GM19043 (cell line): Measurements from ENCODE around the gene COQ3.
"Not testable (repeated sequence)": the region's sequence is repeated elsewhere in the genome, so short reads cannot be mapped to it uniquely, and the experiment has no call there.

Experiments used
- ATAC-seq: cut with Tn5 transposase; IDR thresholded peaks from one replicate; pipeline ENCODE4 v1.9.1; 2021; ENCODE audit warnings: low read depth; ENCODE audit not compliant: unreplicated experiment

The COQ3 gene

DNA sequence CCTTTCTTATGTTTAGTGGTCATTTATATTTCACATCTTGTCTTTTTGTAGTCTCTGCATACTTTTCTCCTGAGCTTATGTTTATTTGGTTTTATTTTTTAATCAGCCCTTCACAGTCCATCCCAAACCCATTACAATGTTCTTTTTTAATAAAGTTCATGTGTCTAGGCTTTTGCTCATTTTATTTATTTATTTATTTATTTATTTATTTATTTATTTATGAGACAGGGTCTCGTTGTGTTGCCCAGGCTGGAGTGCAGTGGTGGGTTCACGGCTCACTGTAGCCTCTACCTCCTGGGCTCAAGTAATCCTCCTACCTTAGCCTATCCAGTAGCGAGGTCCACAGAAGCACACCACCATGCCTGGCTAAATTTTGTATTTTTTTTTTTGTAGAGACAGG is 3.1 kb downstream of the COQ3 start:
- no peak for ATAC-seq

GRCh38 chr6:99384507-99384906 is 9.5 kb downstream of the COQ3 start:
- ATAC-seq = no peak

GRCh38 chr6:99378636-99379035 is 15.4 kb downstream of the COQ3 start:
- no peak for ATAC-seq

- no peak for ATAC-seq
Observed at GRCh38 chr6:99369533-99369932, 24.5 kb downstream of the COQ3 start.

DNA sequence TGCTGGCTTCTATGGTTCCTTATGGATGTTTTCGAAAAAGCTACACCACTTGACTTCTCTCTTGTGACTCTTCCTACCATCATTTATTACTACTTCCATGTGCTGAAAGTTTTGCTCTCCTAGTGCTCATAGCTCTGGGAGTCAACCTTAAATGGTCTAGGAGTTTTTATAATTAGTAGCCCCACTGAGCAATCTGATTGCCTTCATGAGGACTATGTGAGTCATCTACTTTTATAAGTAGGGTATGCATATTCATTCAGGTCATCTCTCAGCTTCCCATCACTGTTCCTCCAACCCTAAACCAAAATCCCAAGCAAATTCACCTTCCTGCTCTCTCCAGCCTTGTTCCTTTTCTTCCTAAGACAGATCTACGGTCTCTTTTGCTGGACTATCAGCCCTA is 27.1 kb downstream of the COQ3 start:
- no peak for ATAC-seq

DNA sequence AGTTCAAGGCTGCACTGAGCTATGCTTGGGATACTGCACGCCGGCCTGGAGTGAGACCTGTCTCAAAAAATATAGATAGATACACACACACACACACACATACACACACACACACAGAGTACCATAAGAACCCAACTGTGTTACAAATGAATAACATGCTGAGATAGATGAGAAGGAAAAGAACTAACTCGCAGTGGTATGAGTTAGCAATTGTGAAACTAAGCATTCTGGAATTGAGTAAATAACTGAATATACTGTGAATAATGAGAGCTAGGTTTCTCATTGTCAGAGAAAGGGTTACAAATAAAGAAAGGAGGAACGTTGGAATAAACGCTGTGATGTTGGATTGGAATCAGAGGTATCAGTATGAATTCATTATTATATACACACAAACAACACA is 30.0 kb downstream of the COQ3 start:
- ATAC-seq = peak; percentile 66

GRCh38 chr6:99362678-99363268 is 31.2 kb downstream of the COQ3 start:
- no peak for ATAC-seq

DNA sequence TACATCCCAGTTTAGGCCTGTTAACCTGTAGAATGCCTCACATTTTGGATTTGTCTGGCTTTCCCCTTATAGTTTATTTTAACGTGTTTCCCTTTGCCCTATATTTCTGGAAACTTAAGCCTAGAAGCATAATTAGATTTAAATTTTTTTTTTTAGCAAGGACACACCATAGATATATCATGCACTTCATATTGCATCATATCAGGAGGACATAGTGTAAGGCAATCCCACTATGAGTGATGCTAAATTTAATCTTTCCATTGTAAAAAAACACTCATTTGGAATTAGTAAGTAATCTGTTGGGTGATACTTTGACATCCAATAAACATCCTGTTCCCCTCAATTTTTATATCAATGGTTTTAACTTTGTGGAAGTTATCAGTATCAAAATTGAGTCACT is 34.2 kb downstream of the COQ3 start:
- ATAC-seq = no peak

- ATAC-seq = no peak
Observed at GRCh38 chr6:99356641-99357040, 37.4 kb downstream of the COQ3 start.

DNA sequence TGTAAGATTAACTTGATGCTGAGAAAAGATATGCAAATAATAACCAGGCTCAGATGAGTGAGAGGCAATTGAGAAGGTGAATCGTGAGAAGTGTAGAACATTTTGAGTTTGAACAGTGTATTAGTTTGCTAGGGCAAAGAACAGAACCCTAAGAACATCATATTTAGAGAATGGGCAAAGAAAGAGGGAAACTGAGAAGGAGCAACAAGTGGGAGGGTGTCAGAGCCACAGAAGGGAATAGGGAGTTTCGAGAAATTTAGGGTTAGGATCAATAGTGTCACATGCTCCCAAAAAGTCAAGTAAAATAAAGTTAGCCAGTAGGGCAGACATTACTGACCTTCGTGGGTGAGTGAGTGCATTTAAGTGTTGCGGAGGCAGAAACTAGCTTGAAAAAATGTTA is 39.0 kb downstream of the COQ3 start:
- no peak for ATAC-seq

DNA sequence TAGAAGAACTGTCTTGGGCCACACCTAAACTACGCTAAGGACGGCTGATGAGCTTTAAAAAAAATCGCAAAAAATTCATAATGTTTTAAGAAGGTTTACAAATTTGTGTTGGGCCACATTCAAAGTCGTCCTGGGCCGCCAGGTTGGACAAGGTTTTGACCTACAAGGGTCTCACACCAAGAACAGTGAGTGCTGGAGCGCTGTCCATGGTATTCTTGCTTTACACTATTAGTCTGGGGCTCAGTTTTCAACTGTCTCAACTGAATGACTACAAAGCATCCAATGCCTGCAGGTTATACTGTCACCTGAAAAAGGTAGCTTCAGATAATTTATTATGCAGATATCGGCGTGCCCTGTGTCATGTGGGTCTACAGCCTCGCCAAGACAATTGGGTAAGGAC is 40.9 kb downstream of the COQ3 start:
- ATAC-seq = no peak

GRCh38 chr6:99350573-99350972 is 43.4 kb downstream of the COQ3 start:
- ATAC-seq = no peak

GRCh38 chr6:99349171-99350141 is 44.5 kb downstream of the COQ3 start, which contains the start of gene FAXC:
Gene FAXC, minus strand, starts transcription at chr6:99349674. Its CDS starts 302 bp downstream, at chr6:99349372.
- ATAC-seq = peak; percentile 54

DNA sequence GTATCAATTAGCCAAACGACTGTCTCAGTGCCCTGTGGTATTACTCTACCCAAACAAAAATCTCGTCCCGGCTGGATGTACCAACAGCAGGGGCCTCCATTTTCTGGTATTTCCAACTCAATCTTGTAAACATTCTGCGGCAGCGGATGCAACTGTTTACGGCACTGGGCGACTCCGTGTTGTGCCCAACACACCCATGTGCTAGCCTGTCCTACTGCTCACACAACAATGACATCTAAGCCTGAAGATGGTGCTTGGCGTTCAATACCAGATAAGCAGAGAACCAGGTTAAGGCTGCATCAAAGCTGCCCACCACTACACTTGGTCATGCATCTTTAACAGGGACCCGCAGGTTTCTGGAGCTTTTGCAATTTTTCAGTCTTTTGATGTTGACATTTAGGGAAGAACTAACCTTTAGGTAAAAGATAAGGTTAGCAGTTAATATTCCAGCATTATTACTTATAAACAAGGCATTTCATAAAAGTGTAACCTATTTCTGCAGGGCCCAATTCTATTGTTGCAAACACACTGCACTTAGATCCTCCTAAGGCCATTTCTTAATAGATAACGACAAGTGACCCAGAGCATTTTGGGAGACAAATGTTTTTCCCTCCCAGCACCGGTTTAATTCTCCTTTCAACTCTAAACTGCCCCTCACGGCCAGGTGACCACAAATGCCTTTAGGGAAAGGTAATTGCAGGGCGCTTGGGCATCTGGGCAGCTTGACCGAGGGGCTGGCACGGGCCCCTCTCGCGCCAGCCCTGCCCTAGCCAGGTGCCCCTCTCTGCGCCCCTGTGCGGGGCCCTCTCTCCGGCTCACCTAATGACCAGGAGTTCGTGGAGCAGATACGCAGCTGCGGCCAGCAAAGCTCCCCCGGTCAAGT is 45.5 kb downstream of the COQ3 start:
- no peak for ATAC-seq

DNA sequence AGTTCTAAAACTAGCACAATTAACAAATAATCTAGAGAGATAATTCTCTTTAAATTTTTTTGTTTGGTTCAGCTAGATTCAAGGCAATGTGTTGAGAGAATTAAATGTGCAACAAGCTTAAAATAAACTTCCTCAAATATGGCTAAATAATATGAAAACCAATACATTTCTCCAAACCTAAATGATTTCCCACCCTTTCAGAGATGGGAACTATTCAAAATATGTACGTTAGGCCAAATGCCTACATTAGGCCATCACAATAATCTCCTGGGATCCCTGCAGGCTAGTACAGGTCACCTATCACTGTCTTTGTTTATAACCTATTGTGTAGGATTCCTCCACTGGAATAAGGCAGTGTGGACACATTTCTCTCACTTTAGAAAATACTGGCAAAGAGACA is 46.2 kb downstream of the COQ3 start:
- no peak for ATAC-seq

GRCh38 chr6:99346595-99346994 is 47.4 kb downstream of the COQ3 start:
- ATAC-seq = no peak

- ATAC-seq = no peak
Observed at GRCh38 chr6:99345164-99345563, 48.8 kb downstream of the COQ3 start.

DNA sequence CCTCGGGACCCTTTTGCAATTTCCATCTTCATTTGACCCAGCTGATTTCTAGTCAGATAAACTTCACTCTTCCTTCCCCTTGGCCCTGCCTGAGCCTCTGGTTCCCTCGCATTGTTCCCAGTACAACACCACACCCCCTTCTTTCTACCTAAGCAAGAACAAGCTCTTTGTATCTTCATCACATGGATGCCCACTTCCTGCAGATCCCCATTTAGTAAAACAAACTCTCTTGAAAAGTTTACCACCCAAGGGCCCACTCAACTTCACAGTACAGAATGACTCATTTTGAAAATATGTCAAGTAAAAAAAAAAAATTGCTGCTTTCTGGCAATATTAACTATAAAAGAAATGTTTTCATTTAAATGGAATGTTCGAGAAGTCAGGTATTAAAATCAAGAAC is 49.7 kb downstream of the COQ3 start:
- no peak for ATAC-seq

- no peak for ATAC-seq
Observed at GRCh38 chr6:99341862-99342455, 52.0 kb downstream of the COQ3 start.

DNA sequence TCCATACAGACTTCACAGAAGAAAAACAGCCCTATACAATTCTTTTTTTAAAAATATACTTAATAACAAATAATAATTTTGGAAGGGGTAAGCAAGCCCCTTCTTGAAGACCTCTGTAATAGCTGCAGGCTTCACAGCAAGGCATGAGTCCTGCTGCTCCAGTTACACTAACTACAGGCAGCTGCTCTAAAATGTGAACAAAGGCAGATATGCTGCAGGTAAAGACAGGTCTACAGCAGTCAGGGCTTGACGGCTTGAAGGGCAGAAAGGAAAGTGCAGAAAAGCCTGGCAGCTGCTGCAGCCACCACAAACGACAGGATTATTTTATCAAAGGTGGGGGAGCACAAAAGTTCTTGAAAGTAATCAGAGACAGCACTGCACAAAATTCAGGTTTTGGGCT is 55.8 kb downstream of the COQ3 start:
- ATAC-seq = no peak

GRCh38 chr6:99335298-99335697 is 58.7 kb downstream of the COQ3 start:
- ATAC-seq = not testable (repeated sequence)
